SK-N-SH (cell line): ENCODE measurements around the gene KASH5. TPM values are rescaled to one million over a fixed set of nuclear protein-coding genes. Genes with fewer than 3 reads are reported as not detected.

Experiments used
- CTCF ChIA-PET: fragments of 300-600, 350-600 bp; formaldehyde crosslinking; extraction: SDS; loops from one replicate; lab custom pipeline; 2021; lab: Yijun Ruan, JAX
- POLR2A ChIA-PET: fragments of 350-600 bp; sonication (Branson Sonifier 250); formaldehyde crosslinking; extraction: SDS; loops from one replicate; lab custom pipeline; 2020; ENCODE audit warnings: antibody characterized with exemption, inconsistent platforms; lab: Yijun Ruan, JAX
- DNase-seq: peaks from one replicate; pipeline ENCODE4 v3.0.0; 2012
- H2AFZ ChIP-seq: fragments of 200-600 bp; sonication (generic); 2 replicates; pipeline ENCODE4 v1.8.1; 2016; ENCODE audit warnings: antibody characterized with exemption, mild to moderate bottlenecking, low read depth
- H3F3A ChIP-seq: fragments of 200-600 bp; sonication (generic); replicated peaks from 2 replicates; pipeline ENCODE3; 2016; ENCODE audit warnings: antibody characterized with exemption, mild to moderate bottlenecking; ENCODE audit not compliant: insufficient read depth
- H3K27ac ChIP-seq, 2 experiments: fragments of 200-500 bp in 1 of 2; fragments of 200-600 bp in 1 of 2; sonication (Bioruptor generic) in 1 of 2; sonication (generic), shearing (Covaris generic) in 1 of 2; 2 replicates each; pipeline versions ENCODE4 v1.5.1 to v1.6.1; 2014 to 2016; ENCODE audit warnings: low read depth in 2 of 2, inconsistent platforms in 1 of 2, low read length in 1 of 2, mild to moderate bottlenecking in 1 of 2, mixed read lengths in 1 of 2
- H3K27me3 ChIP-seq: fragments of 200-600 bp; sonication (generic), shearing (Covaris generic); 2 replicates; pipeline ENCODE4 v1.6.1; 2016; ENCODE audit warnings: mixed run types; ENCODE audit not compliant: insufficient read depth
- H3K36me3 ChIP-seq, 2 experiments: fragments of 200-500 bp in 1 of 2; fragments of 200-600 bp in 1 of 2; sonication (Bioruptor generic) in 1 of 2; sonication (generic) in 1 of 2; replicated peaks in 1 of 2; 2 replicates each; pipeline versions ENCODE3 to v1.5.1; 2014 to 2016; ENCODE audit warnings: low read length in 1 of 2, mild to moderate bottlenecking in 1 of 2; ENCODE audit not compliant: insufficient read depth in 2 of 2, control insufficient read depth in 1 of 2
- H3K4me1 ChIP-seq, 2 experiments: fragments of 200-500 bp in 1 of 2; fragments of 200-600 bp in 1 of 2; sonication (Bioruptor generic) in 1 of 2; sonication (generic), shearing (Covaris generic) in 1 of 2; 2 replicates each; pipeline versions ENCODE4 v1.5.1 to v1.6.1; 2014 to 2016; ENCODE audit warnings: low read depth in 1 of 2, low read length in 1 of 2, mixed run types in 1 of 2; ENCODE audit not compliant: insufficient read depth in 2 of 2, control insufficient read depth in 1 of 2
- H3K4me2 ChIP-seq: fragments of 200-600 bp; sonication (generic), shearing (Covaris generic); 2 replicates; pipeline ENCODE4 v1.6.1; 2017; ENCODE audit warnings: mixed run types
- H3K4me3 ChIP-seq, 2 experiments: fragments of 200-500 bp in 1 of 2; fragments of 200-600 bp in 1 of 2; sonication (Bioruptor generic) in 1 of 2; sonication (generic), shearing (Covaris generic) in 1 of 2; 2 replicates each; pipeline versions ENCODE4 v1.5.1 to v1.8.1; 2014 to 2016; ENCODE audit warnings: low read depth in 2 of 2, inconsistent platforms in 1 of 2, low read length in 1 of 2, mild to moderate bottlenecking in 1 of 2, mixed read lengths in 1 of 2, moderate library complexity in 1 of 2
- H3K79me2 ChIP-seq: fragments of 200-600 bp; sonication (generic); 2 replicates; pipeline ENCODE4 v1.8.1; 2017; ENCODE audit warnings: mild to moderate bottlenecking; ENCODE audit not compliant: insufficient read depth
- H3K9ac ChIP-seq: fragments of 200-600 bp; sonication (generic); 2 replicates; pipeline ENCODE4 v1.6.1; 2017; ENCODE audit warnings: mixed run types
- H3K9me2 ChIP-seq: fragments of 200-600 bp; sonication (generic); 2 replicates; pipeline ENCODE4 v1.6.1; 2017; ENCODE audit warnings: mixed run types
- H3K9me3 ChIP-seq: fragments of 200-600 bp; sonication (generic); 2 replicates; pipeline ENCODE4 v1.6.1; 2017; ENCODE audit warnings: mixed run types, mild to moderate bottlenecking, moderate library complexity
- H4K20me1 ChIP-seq: fragments of 200-600 bp; sonication (generic); 2 replicates; pipeline ENCODE4 v1.6.1; 2017; ENCODE audit warnings: mild to moderate bottlenecking, mixed run types; ENCODE audit not compliant: insufficient read depth
- CHD2 ChIP-seq: fragments of 150-350 bp; IDR thresholded peaks from 2 replicates; pipeline ENCODE4 v1.6.1; 2018; ENCODE audit warnings: low read length; ENCODE audit not compliant: partially characterized antibody
- EP300 ChIP-seq, 2 experiments: IDR thresholded peaks; 2 replicates each; pipeline versions ENCODE4 v1.4.0 to v1.6.1; 2012; ENCODE audit warnings: borderline replicate concordance in 1 of 2, low read depth in 1 of 2, low read length in 1 of 2
- FOXJ3 ChIP-seq: sonication (generic); formaldehyde crosslinking; IDR thresholded peaks from 2 replicates; pipeline ENCODE4 v1.5.1; 2020; ENCODE audit warnings: mild to moderate bottlenecking, missing genetic modification reagents
- JUND ChIP-seq: IDR thresholded peaks from 2 replicates; pipeline ENCODE4 v1.4.0; 2012
- MAX ChIP-seq: IDR thresholded peaks from 2 replicates; pipeline ENCODE4 v1.4.0; 2012; ENCODE audit warnings: low read depth
- MEF2A ChIP-seq: IDR thresholded peaks from 2 replicates; pipeline ENCODE4 v1.4.0; 2012; ENCODE audit warnings: low read depth, borderline replicate concordance
- NFIC ChIP-seq: IDR thresholded peaks from 2 replicates; pipeline ENCODE4 v1.4.0; 2012; ENCODE audit warnings: borderline replicate concordance
- NRF1 ChIP-seq: IDR thresholded peaks from 2 replicates; pipeline ENCODE4 v1.6.1; 2012; ENCODE audit warnings: low read depth, mild to moderate bottlenecking, low read length
- RAD21 ChIP-seq: IDR thresholded peaks from 2 replicates; pipeline ENCODE4 v1.6.1; 2012; ENCODE audit warnings: mild to moderate bottlenecking, low read length
- RFX5 ChIP-seq: IDR thresholded peaks from 2 replicates; pipeline ENCODE4 v1.6.1; 2012; ENCODE audit warnings: mild to moderate bottlenecking, improper control_type of control experiment, low read length
- TAF1 ChIP-seq: IDR thresholded peaks from 2 replicates; pipeline ENCODE4 v1.6.1; 2012; ENCODE audit warnings: low read depth, mild to moderate bottlenecking, low read length, moderate library complexity, borderline replicate concordance
- TCF12 ChIP-seq: IDR thresholded peaks from 2 replicates; pipeline ENCODE4 v1.4.0; 2012
- WGBS: methylation state at CpG from one replicate; pipeline ENCODE4 v1.1.6; 2017; ENCODE audit warnings: low lambda C conversion rate; 5-methylcytosine and 5-hydroxymethylcytosine counted together
- polyA plus RNA-seq, 3 experiments: library from polyadenylated mRNA; depleted of rRNA; stranded (reverse); fragments of >200 nt; gene quantifications; 2 replicates each; pipeline ENCODE4 v1.2.3, GENCODE V29; 2012
- TF ChIP-seq, protein P1 (sequence below): IDR thresholded peaks from 2 replicates; pipeline ENCODE4; 2012

Gene KASH5
- polyA plus RNA-seq, 1 of the 3 experiments (the other 2 are of a cell fraction) = 0.20 TPM

DNA sequence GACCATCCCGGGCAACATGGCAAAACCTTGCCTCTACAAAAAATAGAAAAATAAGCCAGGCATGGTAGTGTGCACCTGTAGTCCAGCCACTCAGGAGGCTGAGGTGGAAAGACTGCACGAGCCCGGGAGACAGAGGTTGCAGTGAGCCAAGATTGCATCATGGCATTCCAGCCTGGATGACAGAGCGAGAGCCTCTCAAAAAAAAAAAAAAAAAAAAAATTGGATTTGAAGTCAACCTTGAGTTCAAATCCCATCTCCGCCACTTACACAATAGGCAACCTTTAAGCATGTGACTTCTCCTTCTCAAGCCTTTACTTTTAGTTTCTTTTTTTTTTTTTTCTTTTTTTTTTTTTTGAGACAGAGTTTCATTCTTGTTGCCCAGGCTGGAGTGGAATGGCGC is 12.0 kb downstream of the KASH5 start:
- H4K20me1 ChIP-seq = no peaks in the 10 kb centered on the region
- H3K79me2 ChIP-seq = no peaks in the 10 kb centered on the region
- CTCF ChIA-PET = no interaction called here
- H3K4me2 ChIP-seq = no peak overlapping the region
- no peaks in the 10 kb centered on the region for H3F3A ChIP-seq
- H3K27ac ChIP-seq = no peak overlapping the region
- DNase-seq = no peak
- peaks cover 0 to 2% of the 10 kb centered on the region in 2 experiments; a peak in 2 of 4 replicates for H3K4me1 ChIP-seq
- no peaks in the 10 kb centered on the region for H3K36me3 ChIP-seq
- no peak overlapping the region for H2AFZ ChIP-seq
- H3K9me3 ChIP-seq = no peaks in the 10 kb centered on the region
- H3K9me2 ChIP-seq = no peaks in the 10 kb centered on the region
- WGBS = 84% methylated on average over 6 of the region's 6 CpGs
- H3K4me3 ChIP-seq = no peak overlapping the region
- no peak overlapping the region for H3K9ac ChIP-seq
- H3K27me3 ChIP-seq = no peaks in the 10 kb centered on the region; the same call in 1 of the 2 replicates
- TF ChIP-seq RAD21 = no peak
- TF ChIP-seq, protein P1, sequence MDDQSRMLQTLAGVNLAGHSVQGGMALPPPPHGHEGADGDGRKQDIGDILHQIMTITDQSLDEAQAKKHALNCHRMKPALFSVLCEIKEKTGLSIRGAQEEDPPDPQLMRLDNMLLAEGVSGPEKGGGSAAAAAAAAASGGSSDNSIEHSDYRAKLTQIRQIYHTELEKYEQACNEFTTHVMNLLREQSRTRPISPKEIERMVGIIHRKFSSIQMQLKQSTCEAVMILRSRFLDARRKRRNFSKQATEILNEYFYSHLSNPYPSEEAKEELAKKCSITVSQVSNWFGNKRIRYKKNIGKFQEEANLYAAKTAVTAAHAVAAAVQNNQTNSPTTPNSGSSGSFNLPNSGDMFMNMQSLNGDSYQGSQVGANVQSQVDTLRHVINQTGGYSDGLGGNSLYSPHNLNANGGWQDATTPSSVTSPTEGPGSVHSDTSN = no peak
- no peak for TF ChIP-seq MEF2A
- TF ChIP-seq CHD2 = no peak
- no peak for TF ChIP-seq EP300 (IDR thresholded peaks at IDR 0.05; ENCODE audit: borderline replicate concordance in 1 of 2, low read depth in 1 of 2, low read length in 1 of 2)
- TF ChIP-seq NFIC = no peak
- no peak for TF ChIP-seq MAX
- no peak for TF ChIP-seq FOXJ3
- TF ChIP-seq JUND = no peak
- no peak for TF ChIP-seq TAF1
- TF ChIP-seq RFX5 = no peak
- no peak for TF ChIP-seq NRF1
- POLR2A ChIA-PET = no interaction called here

DNA sequence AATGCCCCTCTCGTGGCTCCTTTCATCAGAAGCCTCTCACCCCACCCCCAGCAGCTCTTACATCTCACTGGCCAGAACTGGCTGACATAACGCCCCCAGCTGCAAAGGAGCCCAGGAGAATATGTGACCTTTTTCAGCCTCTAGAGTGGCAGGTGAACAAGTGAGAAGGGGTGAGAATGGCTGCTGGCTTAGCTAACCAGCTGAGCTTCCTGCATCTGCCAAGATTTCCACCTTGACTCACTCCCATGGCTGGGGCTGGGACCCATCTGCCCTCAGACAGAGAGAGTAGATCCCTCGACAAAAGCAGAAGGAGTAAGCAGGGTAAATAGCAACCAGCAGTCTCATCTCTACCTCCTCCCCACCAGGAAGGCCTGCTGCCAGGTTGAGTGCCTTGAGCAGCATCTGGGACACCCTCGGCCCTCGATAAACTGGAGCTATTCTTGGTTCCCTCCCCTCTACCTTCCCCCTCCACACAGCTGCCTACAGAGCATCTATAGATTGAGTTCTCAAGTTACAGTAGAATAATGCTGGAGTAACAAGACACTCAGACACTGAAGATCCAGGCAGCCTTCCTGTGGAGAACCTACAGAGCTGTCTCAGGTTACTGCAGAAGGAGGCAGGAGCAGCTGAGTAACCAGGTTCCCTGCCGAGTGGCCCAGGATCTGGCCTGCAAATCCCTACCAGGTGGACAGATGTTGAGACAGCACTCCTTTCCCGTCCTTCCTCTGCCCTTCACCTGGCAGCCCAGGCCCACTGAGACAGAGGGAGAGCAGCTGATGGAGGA is 15.5 kb downstream of the KASH5 start:
- peak; percentile 3 for DNase-seq
- Histone ChIP-seq H3K36me3 (no peaks in the 10 kb centered on the region), H3K9me2 (no peaks in the 10 kb centered on the region), H3K4me2 (no peak overlapping the region), H3K4me1 (no peaks in the 10 kb centered on the region; a peak in 2 of 4 replicates), H3K79me2 (no peaks in the 10 kb centered on the region), H3K4me3 (no peak overlapping the region), H2AFZ (no peak overlapping the region), H4K20me1 (no peaks in the 10 kb centered on the region), H3K27me3 (no peaks in the 10 kb centered on the region; the same call in 1 of the 2 replicates)
- ChIA-PET POLR2A (no interaction called here), CTCF (interaction anchor here (0.8 to 3.7 kb wide), 4 partner anchors 12 to 40 kb away, joined by 3 to 18 read pairs (median 4); no protein-coding TSS in a partner anchor)
- 58% methylated on average over 7 of the region's 7 CpGs for WGBS
- TF ChIP-seq TCF12 (peak; percentile 29; the same call in 1 of the 2 replicates), NFIC (no peak)
- TF ChIP-seq, all 33 proteins: peak for 1
- Histone ChIP-seq H3K9ac (no peak overlapping the region), H3F3A (no peaks in the 10 kb centered on the region), H3K9me3 (no peaks in the 10 kb centered on the region), H3K27ac (no peak overlapping the region)
